ENCODE results near the gene MIS12. TPM values are rescaled to one million over a fixed set of nuclear protein-coding genes. Genes with fewer than 3 reads are reported as not detected.

Gene MIS12
- total RNA-seq, 2 donors from 2014 or later: 27.1 to 28.9 TPM

DNA sequence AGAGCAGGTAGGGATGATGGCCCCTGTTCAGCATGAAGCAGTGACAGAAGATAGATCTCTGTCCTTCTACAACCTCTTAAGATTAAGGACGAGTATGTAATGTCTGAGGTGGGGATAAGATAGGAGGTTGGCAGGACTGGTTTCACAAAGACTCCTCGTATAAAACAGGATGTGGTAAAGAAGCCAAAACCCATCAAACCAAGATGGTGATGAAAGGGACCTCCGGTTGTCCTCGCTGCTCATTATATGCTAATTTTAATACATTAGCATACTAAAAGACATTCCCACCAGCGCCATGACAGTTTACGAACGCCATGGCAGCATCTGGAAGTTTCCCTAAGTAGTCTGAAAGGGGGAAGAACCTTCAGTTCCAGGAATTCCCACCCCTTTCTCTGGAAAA, 27.3 kb downstream of the MIS12 start:
- no peaks in the 10 kb centered on the region for H3K4me1 ChIP-seq (ENCODE audit: control insufficient read depth, insufficient read depth, low read length)
- WGBS, 2 experiments (ENCODE audit: insufficient coverage in 1 of 2, insufficient read length in 1 of 2): 74 to 92% methylated on average over 4 to 7 of the region's 7 CpGs
- no peak overlapping the region for H3K9ac ChIP-seq (ENCODE audit: extremely low read depth, low read length, poor library complexity, severe bottlenecking)
- H3K27me3 Mint-ChIP-seq (ENCODE audit: insufficient read depth): peaks cover 16% of the 10 kb centered on the region
- no peaks in the 10 kb centered on the region for H3K36me3 ChIP-seq (ENCODE audit: control insufficient read depth, insufficient read depth, low read length)
- H3K4me1 Mint-ChIP-seq: peaks cover 1% of the 10 kb centered on the region
- no peak overlapping the region for H3K4me3 Mint-ChIP-seq
- no peak overlapping the region for H3K27ac Mint-ChIP-seq
- H3K36me3 Mint-ChIP-seq (ENCODE audit: low read depth): no peaks in the 10 kb centered on the region
- DNase-seq: peak; percentile 45
- no peaks in the 10 kb centered on the region for H3K9me3 Mint-ChIP-seq
- peaks cover 5% of the 10 kb centered on the region for H3K27me3 ChIP-seq (ENCODE audit: control insufficient read depth, insufficient read depth, low read length, poor library complexity, severe bottlenecking)
- TF ChIP-seq, protein P1, sequence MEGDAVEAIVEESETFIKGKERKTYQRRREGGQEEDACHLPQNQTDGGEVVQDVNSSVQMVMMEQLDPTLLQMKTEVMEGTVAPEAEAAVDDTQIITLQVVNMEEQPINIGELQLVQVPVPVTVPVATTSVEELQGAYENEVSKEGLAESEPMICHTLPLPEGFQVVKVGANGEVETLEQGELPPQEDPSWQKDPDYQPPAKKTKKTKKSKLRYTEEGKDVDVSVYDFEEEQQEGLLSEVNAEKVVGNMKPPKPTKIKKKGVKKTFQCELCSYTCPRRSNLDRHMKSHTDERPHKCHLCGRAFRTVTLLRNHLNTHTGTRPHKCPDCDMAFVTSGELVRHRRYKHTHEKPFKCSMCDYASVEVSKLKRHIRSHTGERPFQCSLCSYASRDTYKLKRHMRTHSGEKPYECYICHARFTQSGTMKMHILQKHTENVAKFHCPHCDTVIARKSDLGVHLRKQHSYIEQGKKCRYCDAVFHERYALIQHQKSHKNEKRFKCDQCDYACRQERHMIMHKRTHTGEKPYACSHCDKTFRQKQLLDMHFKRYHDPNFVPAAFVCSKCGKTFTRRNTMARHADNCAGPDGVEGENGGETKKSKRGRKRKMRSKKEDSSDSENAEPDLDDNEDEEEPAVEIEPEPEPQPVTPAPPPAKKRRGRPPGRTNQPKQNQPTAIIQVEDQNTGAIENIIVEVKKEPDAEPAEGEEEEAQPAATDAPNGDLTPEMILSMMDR (conservative IDR thresholded peaks at IDR 0.05): no peak
- H3K4me3 ChIP-seq (ENCODE audit: low read length): no peak overlapping the region
- no peaks in the 10 kb centered on the region for H3K9me3 ChIP-seq (ENCODE audit: control insufficient read depth, low read length)
- no peak overlapping the region for H3K27ac ChIP-seq (ENCODE audit: low read depth, low read length)

DNA sequence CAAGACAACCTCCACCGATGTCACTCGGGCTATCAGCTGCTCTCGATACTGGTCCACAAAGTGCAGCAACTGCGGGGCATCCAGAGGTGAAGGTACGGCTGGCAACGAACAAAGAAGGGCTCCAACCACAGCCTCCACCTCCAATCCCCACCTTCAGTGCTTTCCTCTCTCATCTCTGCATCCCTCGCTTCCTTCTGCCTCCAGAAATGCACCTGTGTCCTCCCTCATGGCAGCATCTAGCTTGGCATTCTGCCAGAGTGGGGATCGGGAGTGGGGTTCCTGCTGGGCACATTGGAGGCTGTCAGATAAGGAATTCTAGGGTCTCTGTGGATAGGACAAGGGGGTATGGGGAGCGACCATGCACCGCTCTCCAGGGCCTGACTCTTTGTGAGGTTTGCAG, 28.6 kb downstream of the MIS12 start:
- H3K27ac ChIP-seq (ENCODE audit: low read depth, low read length): no peak overlapping the region
- Mint-ChIP-seq H3K27ac (no peak overlapping the region), H3K9me3 (no peaks in the 10 kb centered on the region)

DNA sequence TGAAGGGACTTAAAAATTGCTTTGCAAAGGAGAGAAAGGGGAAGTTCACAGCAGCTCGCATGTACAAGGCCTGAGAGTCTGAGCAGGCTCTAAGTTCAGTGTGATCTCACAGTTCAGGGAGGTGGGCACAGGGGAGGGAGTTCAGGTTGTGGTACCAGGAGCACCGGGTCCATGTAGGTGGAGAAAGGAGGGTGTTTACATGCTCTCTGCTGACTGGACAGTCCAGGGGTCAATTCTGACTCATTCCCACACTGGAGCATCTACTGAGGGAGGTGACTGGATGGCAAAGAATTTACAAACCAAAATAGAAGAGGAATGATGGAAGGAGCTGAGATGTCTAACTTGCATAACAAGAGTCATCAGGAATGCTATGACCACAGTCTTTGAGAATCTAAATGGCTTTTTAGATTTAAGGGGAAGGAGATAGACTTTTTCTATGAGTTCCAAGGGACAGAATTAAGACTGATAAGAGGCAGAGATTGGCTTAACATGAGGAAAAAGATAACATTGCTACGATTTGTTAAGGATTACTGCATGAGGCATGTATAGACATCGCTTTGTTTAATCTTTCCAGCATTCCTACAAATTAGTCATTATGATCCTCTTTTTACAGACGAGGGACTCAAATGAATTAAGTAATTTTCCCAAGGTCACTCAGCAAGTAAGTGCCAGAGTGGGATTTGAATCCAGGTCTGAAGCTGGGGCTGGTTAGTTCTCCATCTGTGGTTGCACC, 29.9 kb downstream of the MIS12 start:
- Histone ChIP-seq H3K9ac (ENCODE audit: extremely low read depth, low read length, poor library complexity, severe bottlenecking) (no peak overlapping the region), H3K36me3 (ENCODE audit: control insufficient read depth, insufficient read depth, low read length) (no peaks in the 10 kb centered on the region), H3K4me3 (ENCODE audit: low read length) (no peak overlapping the region), H3K27ac (ENCODE audit: low read depth, low read length) (no peak overlapping the region), H3K9me3 (ENCODE audit: control insufficient read depth, low read length) (no peaks in the 10 kb centered on the region), H3K4me1 (ENCODE audit: control insufficient read depth, insufficient read depth, low read length) (no peaks in the 10 kb centered on the region), H3K27me3 (ENCODE audit: control insufficient read depth, insufficient read depth, low read length, poor library complexity, severe bottlenecking) (peaks cover 5% of the 10 kb centered on the region)
- TF ChIP-seq, protein P1 (conservative IDR thresholded peaks at IDR 0.05): no peak
- 82 to 89% methylated on average over 1 to 5 of the region's 5 CpGs for WGBS, 2 experiments (ENCODE audit: insufficient coverage in 1 of 2, insufficient read length in 1 of 2)
- no peaks in the 10 kb centered on the region for H3K9me3 Mint-ChIP-seq
- H3K27me3 Mint-ChIP-seq (ENCODE audit: insufficient read depth): peaks cover 14% of the 10 kb centered on the region
- H3K36me3 Mint-ChIP-seq (ENCODE audit: low read depth): no peaks in the 10 kb centered on the region
- DNase-seq: peak; percentile 53
- H3K27ac Mint-ChIP-seq: no peak overlapping the region
- H3K4me3 Mint-ChIP-seq: no peak overlapping the region
- H3K4me1 Mint-ChIP-seq: peaks cover 1% of the 10 kb centered on the region

More for the DNA sequence above, 28.6 kb downstream of the MIS12 start:
- TF ChIP-seq, protein P1 (conservative IDR thresholded peaks at IDR 0.05): no peak
- H3K36me3 ChIP-seq (ENCODE audit: control insufficient read depth, insufficient read depth, low read length): no peaks in the 10 kb centered on the region
- WGBS, 2 experiments (ENCODE audit: insufficient coverage in 1 of 2, insufficient read length in 1 of 2): 92 to 96% methylated on average over 5 to 10 of the region's 10 CpGs
- peaks cover 14% of the 10 kb centered on the region for H3K27me3 Mint-ChIP-seq (ENCODE audit: insufficient read depth)
- no peak overlapping the region for H3K9ac ChIP-seq (ENCODE audit: extremely low read depth, low read length, poor library complexity, severe bottlenecking)
- H3K36me3 Mint-ChIP-seq (ENCODE audit: low read depth): no peaks in the 10 kb centered on the region
- H3K4me3 Mint-ChIP-seq: no peak overlapping the region
- DNase-seq: no peak
- H3K27me3 ChIP-seq (ENCODE audit: control insufficient read depth, insufficient read depth, low read length, poor library complexity, severe bottlenecking): peaks cover 5% of the 10 kb centered on the region
- no peaks in the 10 kb centered on the region for H3K9me3 ChIP-seq (ENCODE audit: control insufficient read depth, low read length)
- no peak overlapping the region for H3K4me3 ChIP-seq (ENCODE audit: low read length)
- H3K4me1 ChIP-seq (ENCODE audit: control insufficient read depth, insufficient read depth, low read length): no peaks in the 10 kb centered on the region
- peaks cover 1% of the 10 kb centered on the region for H3K4me1 Mint-ChIP-seq

Data from endodermal cell (in vitro differentiated cells).